IgD-negative memory B cell (primary cell): Measurements from ENCODE around the gene KCNK2. TPM values are rescaled to one million over a fixed set of nuclear protein-coding genes. Genes with fewer than 3 reads are reported as not detected.
"Not testable (repeated sequence)": the region's sequence is repeated elsewhere in the genome, so short reads cannot be mapped to it uniquely, and the experiment has no call there.

ENCODE experiments used
- H3K27ac Mint-ChIP-seq, 3 donors: one replicate each; pipeline ENCODE4 v1.8.0; 2020 to 2022; ENCODE audit warnings: mild to moderate bottlenecking in 3 of 3, mixed read lengths in 3 of 3, moderate library complexity in 1 of 3
- H3K27me3 Mint-ChIP-seq: one replicate; pipeline ENCODE4 v1.8.0; 2021; ENCODE audit warnings: mixed read lengths
- H3K36me3 Mint-ChIP-seq: one replicate; pipeline ENCODE4 v1.8.0; 2020; ENCODE audit warnings: mild to moderate bottlenecking, mixed read lengths
- H3K4me1 Mint-ChIP-seq, 3 donors: one replicate each; pipeline ENCODE4 v1.8.0; 2020 to 2022; ENCODE audit warnings: mixed read lengths in 3 of 3, mild to moderate bottlenecking in 1 of 3
- H3K4me3 Mint-ChIP-seq, 4 donors: one replicate each; pipeline ENCODE4 v1.8.0; 2020 to 2022; ENCODE audit warnings: mild to moderate bottlenecking in 4 of 4, mixed read lengths in 4 of 4, moderate library complexity in 3 of 4
- H3K9me3 Mint-ChIP-seq, 3 donors: one replicate each; pipeline ENCODE4 v1.8.0; 2020 to 2021; ENCODE audit warnings: mixed read lengths in 3 of 3, mild to moderate bottlenecking in 1 of 3
- polyA plus RNA-seq: library from polyadenylated mRNA; unstranded; fragments of 300-500 nt; fragmentation: Illumina TruSeq; gene quantifications from one replicate; pipeline ENCODE4 v1.2.3, GENCODE V29; 2021

KCNK2 gene
- polyA plus RNA-seq, 1 donor from 2014 or later: not detected

DNA sequence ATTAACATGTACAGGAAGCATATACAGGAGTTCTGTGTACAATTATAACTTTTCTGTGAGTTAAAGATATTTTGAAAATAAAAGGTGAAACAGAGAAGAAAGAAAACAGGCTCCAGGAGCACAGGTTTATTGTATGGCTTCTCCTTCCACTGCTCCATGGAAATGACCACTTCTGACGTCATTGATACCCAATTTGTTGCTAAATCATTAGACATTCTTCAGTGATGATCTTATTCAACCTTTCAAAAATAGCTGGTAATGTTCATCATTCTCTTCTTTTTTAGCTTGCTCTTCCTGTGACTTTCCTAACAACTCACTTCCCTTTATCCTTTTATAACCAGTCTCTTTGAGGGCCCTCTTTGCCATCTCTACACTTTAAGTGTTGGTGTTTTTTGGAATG is 77.8 kb downstream of the KCNK2 start:
- H3K9me3 Mint-ChIP-seq: peaks cover 4 to 21% (median 6%) of the 10 kb centered on the region in 3 donors
- H3K27me3 Mint-ChIP-seq: no peaks in the 10 kb centered on the region
- no peaks in the 10 kb centered on the region for H3K4me1 Mint-ChIP-seq
- H3K4me3 Mint-ChIP-seq: no peak overlapping the region
- H3K27ac Mint-ChIP-seq: no peak overlapping the region
- H3K36me3 Mint-ChIP-seq: no peaks in the 10 kb centered on the region

DNA sequence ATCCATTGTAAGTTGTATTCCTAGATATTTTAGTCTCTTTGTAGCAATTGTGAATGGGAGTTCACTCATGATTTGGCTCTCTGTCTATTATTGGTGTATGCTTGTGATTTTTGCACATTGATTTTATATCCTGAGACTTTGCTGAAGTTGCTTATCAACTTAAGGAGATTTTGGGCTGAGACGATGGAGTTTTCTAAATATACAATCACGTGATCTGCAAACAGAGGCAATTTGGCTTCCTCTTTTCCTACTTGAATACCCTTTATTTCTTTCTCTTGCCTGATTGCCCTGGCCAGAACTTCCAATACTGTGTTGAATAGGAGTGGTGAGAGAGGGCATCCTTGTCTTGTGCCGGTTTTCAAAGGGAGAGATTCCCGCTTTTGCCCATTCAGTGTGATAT is 80.6 kb downstream of the KCNK2 start:
- not testable (repeated sequence) for H3K4me3 Mint-ChIP-seq, H3K36me3 Mint-ChIP-seq, H3K27ac Mint-ChIP-seq, H3K27me3 Mint-ChIP-seq, H3K4me1 Mint-ChIP-seq
- H3K9me3 Mint-ChIP-seq: peaks cover 4 to 21% (median 4%) of the 10 kb centered on the region in 3 donors

DNA sequence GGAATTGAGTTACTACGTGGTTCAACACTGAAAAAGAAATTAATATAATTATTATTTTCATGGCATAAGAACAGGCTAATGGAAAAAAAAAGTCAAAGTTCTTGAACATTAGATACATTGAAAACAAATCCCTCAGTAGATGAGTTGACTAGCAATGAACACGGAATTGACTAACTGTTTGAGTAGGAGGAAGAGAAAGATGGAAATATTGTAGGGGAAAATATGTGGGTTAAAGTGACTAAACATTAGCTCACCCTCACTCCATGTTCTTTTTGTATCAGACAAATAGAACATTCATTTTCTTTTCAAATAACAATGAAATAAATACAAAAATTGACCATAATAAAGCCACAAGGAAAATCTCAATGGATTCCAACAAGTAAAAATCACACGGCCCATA is 84.3 kb downstream of the KCNK2 start:
- Mint-ChIP-seq H3K9me3 (peaks cover 0 to 19% (median 6%) of the 10 kb centered on the region in 3 donors), H3K27ac (no peak overlapping the region), H3K36me3 (no peaks in the 10 kb centered on the region), H3K4me1 (no peaks in the 10 kb centered on the region), H3K4me3 (no peak overlapping the region), H3K27me3 (no peaks in the 10 kb centered on the region)

DNA sequence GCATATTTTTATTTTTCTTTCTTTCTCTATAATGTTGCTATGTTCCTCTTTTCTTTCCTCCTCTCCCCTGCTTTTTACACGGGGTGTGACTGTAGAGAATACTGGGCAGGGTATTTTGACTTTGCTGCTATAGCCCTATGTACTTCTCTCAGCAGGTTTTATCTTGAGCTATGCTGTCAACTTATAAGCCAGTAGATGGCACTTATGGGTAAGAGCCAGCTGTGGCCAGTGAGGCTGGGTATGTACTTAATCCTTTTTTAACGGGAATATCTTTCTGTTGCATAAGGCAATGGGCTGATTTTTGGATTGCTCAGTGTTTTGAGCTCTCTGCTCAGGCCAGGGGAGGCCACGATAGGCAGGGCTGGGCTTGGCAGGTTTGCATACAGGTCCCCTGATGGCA is 99.0 kb downstream of the KCNK2 start:
- Mint-ChIP-seq H3K4me3 (no peak overlapping the region), H3K9me3 (peaks cover 0 to 11% (median 2%) of the 10 kb centered on the region in 3 donors), H3K36me3 (no peaks in the 10 kb centered on the region), H3K4me1 (no peaks in the 10 kb centered on the region), H3K27me3 (no peaks in the 10 kb centered on the region), H3K27ac (no peak overlapping the region)

DNA sequence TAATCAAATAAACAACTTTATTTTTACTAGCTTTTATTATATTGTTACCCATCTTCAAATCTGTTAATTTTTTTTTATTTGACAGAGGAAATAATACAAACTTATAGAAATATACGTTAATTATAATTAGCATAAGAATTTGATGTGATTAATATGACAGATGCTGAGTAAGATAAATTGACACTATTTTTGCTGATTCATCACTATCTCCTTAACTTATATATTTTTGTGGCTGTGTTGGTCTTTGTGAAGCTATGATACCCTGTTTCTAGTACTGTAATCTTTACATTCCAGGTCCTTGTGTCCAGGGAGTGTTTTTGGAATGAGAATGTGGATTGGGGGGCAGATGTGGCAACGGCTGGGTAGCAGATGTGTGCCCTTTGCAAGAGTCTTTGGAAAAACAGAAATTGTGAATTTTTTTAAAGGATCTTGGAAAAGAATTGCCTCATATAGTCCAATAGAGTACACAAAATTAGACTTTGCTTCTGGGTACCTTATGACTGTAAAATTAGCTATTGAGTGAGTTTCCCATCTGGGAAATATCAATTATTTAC is 102.6 kb downstream of the KCNK2 start:
- Mint-ChIP-seq H3K4me1 (no peaks in the 10 kb centered on the region), H3K4me3 (no peak overlapping the region), H3K36me3 (no peaks in the 10 kb centered on the region), H3K9me3 (peaks cover 0 to 7% (median 0%) of the 10 kb centered on the region in 3 donors), H3K27me3 (no peaks in the 10 kb centered on the region), H3K27ac (no peak overlapping the region)

DNA sequence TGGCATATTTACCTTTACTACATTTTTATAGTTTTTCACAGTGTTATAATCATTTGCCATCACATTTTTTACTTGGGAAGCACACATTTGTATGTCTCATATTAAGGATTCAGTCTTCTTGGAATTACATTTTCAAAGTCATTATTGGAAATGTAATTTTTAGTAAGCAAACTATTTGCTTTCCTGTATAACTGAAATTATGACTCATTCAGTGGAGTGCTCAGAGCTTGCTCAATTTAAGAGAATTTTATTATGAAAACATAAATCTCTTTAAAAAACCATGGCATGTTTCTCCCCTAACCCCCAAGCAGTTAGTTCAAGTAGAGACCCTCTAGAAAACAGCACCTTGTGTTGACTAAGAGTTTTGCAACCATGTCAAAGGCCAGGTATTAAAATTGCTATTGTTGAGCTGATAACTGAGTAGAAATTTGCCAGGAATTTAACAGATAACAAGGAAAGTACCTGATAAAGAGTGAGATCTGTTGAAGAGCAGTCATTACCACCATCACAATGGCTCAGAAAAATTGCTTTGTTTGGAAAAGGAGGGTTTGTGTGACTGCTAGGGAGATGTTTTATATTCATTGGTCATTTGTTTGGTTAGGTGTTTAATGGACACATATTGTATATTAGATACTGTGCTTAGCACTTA is 105.9 kb downstream of the KCNK2 start:
- Mint-ChIP-seq H3K4me3 (no peak overlapping the region), H3K27me3 (no peaks in the 10 kb centered on the region), H3K27ac (no peak overlapping the region), H3K4me1 (no peaks in the 10 kb centered on the region), H3K36me3 (no peaks in the 10 kb centered on the region), H3K9me3 (peaks cover 0 to 4% (median 1%) of the 10 kb centered on the region in 3 donors)

DNA sequence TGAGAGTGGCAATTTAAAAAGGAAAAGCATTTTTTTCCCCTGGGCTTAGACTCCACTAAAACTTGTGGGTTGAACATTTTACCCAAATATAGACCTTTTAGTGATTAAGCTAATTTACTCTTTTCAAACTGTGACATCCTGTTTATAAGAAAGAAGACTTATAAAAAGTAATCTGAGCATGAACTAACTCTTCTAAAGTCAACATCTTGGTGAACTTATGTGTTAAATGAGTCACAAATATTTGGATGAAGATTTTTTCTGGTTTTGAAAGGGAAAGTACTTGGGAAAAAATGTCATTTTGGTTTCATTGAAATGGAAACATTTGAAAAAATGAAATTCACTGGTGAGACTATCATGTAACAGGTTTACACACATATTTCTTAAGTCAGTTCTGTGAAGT is 109.8 kb downstream of the KCNK2 start:
- peaks cover 0 to 4% (median 1%) of the 10 kb centered on the region in 3 donors for H3K9me3 Mint-ChIP-seq
- H3K4me3 Mint-ChIP-seq: no peak overlapping the region
- H3K36me3 Mint-ChIP-seq: no peaks in the 10 kb centered on the region
- no peaks in the 10 kb centered on the region for H3K4me1 Mint-ChIP-seq
- no peaks in the 10 kb centered on the region for H3K27me3 Mint-ChIP-seq
- no peak overlapping the region for H3K27ac Mint-ChIP-seq

DNA sequence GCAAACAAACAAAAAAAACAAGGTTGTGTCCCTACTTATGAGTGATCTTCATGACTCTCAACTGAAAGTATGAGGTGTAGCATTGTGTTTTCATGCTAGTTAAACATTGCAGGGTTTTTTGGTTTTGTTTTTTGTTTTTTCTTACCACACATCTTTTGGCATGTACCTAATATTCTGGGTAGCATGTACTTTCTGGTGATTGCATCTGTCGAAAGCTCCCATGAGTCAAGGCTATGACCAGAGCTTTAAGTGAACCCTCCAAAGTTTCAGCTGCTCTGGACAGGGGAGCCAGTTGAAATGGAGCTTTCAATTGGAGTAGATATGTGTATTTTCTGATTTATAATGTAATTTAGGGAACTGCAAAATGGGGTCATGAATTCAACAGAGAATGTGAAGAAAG is 115.5 kb downstream of the KCNK2 start:
- H3K36me3 Mint-ChIP-seq: no peaks in the 10 kb centered on the region
- H3K27ac Mint-ChIP-seq: no peak overlapping the region
- no peaks in the 10 kb centered on the region for H3K4me1 Mint-ChIP-seq
- peaks cover 0 to 8% (median 1%) of the 10 kb centered on the region in 3 donors for H3K9me3 Mint-ChIP-seq
- H3K27me3 Mint-ChIP-seq: no peaks in the 10 kb centered on the region
- no peak overlapping the region for H3K4me3 Mint-ChIP-seq

DNA sequence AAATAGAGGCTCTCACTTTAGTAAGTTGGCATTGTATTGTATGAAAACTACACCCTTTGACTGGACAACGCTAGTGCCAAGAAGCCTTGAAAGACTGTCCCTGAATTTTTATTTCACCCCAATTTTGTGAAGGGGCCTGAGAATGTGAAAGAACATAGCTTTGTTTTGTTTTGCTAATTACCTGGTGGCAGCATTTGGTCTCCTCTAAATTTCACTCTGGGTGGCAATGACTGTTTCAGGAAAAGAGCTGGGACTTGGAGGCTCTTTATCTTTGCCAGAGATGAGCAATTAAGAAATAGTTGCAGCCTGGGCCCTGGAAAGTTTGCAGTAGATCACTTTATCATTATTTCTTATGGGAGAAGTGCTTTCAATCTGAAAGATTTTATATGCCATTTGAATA is 117.6 kb downstream of the KCNK2 start:
- H3K27me3 Mint-ChIP-seq: no peaks in the 10 kb centered on the region
- H3K36me3 Mint-ChIP-seq: no peaks in the 10 kb centered on the region
- H3K4me3 Mint-ChIP-seq: no peak overlapping the region
- H3K9me3 Mint-ChIP-seq: peaks cover 0 to 11% (median 0%) of the 10 kb centered on the region in 3 donors
- no peak overlapping the region for H3K27ac Mint-ChIP-seq
- no peaks in the 10 kb centered on the region for H3K4me1 Mint-ChIP-seq

DNA sequence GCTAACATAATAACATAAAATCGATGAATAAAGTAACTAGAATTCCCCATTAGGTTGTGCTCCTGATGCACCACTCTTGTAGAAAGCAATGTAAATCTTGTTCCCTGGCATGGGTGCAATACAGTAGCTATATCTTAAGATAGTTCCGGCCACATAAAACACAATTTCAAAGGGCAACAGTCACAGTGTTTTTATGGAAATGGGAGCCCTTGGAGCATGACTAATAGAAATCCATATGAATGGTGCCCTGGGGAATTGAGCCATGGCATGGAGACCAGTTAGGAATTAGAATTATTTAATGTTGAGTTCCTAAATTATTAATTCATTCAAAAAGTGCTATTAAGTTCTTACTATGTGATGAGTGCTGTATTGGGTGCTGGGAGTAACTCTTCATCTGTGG is 118.7 kb downstream of the KCNK2 start:
- H3K4me1 Mint-ChIP-seq: no peaks in the 10 kb centered on the region

DNA sequence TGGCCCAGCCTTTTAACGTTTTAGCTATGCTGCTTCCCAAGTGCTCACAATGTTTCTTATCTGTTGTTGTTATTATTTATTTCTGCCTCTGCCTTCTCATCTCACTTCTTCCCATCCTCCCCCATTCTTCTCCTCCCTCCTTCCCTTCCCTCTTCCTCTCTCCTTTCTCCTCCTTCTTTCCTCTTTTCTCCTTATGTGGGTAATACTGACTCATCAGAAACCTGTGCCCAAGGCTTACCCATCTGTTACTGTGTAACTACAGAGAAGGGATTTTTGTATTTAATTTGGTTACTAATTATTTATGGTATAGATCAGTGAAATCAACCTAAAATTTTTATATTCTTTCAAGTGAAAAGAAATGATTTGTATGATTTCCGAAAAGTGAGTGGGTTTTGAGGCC is 120.3 kb downstream of the KCNK2 start:
- H3K4me3 Mint-ChIP-seq: no peak overlapping the region
- H3K4me1 Mint-ChIP-seq: no peaks in the 10 kb centered on the region
- peaks cover 0 to 11% (median 0%) of the 10 kb centered on the region in 3 donors for H3K9me3 Mint-ChIP-seq
- no peaks in the 10 kb centered on the region for H3K36me3 Mint-ChIP-seq
- H3K27me3 Mint-ChIP-seq: no peaks in the 10 kb centered on the region
- H3K27ac Mint-ChIP-seq: no peak overlapping the region

More for the DNA sequence above, 118.7 kb downstream of the KCNK2 start:
- no peak overlapping the region for H3K4me3 Mint-ChIP-seq
- peaks cover 0 to 11% (median 0%) of the 10 kb centered on the region in 3 donors for H3K9me3 Mint-ChIP-seq
- no peaks in the 10 kb centered on the region for H3K27me3 Mint-ChIP-seq
- no peaks in the 10 kb centered on the region for H3K36me3 Mint-ChIP-seq
- H3K27ac Mint-ChIP-seq: no peak overlapping the region

DNA sequence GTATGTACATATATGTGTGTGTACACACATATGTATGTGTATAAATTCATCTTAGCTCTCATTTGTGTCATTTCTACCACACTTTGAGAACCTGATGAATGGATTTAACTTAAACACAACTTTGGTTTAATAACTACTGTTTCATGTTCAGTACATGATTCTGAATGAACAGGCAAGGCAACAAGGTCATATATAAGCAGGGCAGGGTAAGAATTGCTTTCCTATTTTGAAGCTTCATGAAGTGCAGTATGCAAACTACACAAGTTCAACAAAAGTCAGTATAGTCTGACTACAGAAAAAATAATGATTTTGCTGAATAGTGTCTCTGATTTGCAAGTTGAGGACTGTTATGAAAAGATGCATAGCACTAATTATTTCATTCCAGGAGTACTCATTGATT is 127.6 kb downstream of the KCNK2 start:
- Mint-ChIP-seq H3K27ac (no peak overlapping the region), H3K9me3 (peaks cover 0 to 2% (median 0%) of the 10 kb centered on the region in 3 donors), H3K27me3 (no peaks in the 10 kb centered on the region), H3K4me3 (no peak overlapping the region), H3K36me3 (no peaks in the 10 kb centered on the region), H3K4me1 (no peaks in the 10 kb centered on the region)

DNA sequence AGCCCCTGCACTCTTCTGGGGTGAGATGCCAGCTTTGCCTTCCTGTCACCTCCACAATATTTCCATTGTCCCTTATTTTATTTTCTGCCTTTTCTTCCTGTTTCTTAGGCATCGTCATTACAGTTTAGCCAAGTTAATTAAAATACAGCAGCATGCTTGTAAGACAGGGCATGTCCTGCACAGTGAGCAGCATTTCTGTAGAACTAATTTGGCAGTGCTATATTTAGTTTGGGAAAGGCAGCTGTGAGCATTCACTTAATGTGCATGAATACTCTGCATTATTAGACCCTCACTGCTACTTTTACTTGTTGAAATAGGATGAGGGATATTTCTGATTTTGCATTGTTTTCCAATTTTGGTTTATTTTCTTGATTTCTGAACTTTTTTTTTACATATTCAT is 133.3 kb downstream of the KCNK2 start:
- Mint-ChIP-seq H3K9me3 (peaks cover 0 to 2% (median 0%) of the 10 kb centered on the region in 3 donors), H3K36me3 (no peaks in the 10 kb centered on the region), H3K27ac (no peak overlapping the region), H3K27me3 (no peaks in the 10 kb centered on the region), H3K4me1 (no peaks in the 10 kb centered on the region), H3K4me3 (no peak overlapping the region)

DNA sequence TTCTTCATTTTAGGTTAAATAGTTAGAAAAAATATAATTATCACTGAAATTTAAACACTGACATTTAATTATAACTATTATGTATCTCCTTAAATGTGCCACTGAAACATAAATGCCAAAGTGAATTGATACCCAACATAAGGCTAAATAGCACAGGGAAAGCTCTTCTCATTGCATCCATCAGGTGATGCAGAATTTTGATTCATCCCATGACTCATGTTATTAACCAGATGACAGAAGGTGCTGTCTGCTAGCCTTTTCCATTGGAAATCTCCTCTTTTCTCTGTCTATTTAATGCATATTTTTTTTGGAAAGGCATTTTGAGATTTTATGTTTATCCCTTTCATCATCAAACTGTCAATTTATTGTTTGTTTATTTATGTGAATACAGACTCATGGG is 136.8 kb downstream of the KCNK2 start:
- Mint-ChIP-seq H3K4me1 (no peaks in the 10 kb centered on the region), H3K9me3 (peaks cover 0 to 2% (median 0%) of the 10 kb centered on the region in 3 donors), H3K4me3 (no peak overlapping the region)

DNA sequence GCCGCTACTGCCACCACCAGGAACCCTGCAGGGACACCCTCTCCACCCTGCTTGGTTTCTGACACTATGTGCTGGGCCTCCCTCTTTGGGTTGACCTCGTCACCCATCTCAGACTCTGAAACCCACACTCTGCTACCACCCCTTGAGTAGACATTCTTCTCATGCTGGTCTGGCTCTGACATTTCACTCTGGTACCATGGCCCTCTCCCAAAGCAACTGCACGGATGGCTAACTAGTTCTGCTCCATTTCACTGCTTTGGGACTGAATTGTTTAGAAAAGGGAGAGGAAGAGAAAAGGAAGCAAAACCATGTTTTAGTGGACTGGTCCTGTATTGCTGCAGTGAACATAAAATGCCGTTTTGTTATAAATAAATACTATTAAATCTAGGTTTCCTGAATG is 137.8 kb downstream of the KCNK2 start:
- Mint-ChIP-seq H3K4me3 (no peak overlapping the region), H3K27me3 (no peaks in the 10 kb centered on the region), H3K27ac (no peak overlapping the region), H3K36me3 (no peaks in the 10 kb centered on the region), H3K4me1 (no peaks in the 10 kb centered on the region), H3K9me3 (peaks cover 0 to 2% (median 0%) of the 10 kb centered on the region in 3 donors)

More for the DNA sequence above, 136.8 kb downstream of the KCNK2 start:
- no peaks in the 10 kb centered on the region for H3K36me3 Mint-ChIP-seq
- H3K27ac Mint-ChIP-seq: no peak overlapping the region
- no peaks in the 10 kb centered on the region for H3K27me3 Mint-ChIP-seq

DNA sequence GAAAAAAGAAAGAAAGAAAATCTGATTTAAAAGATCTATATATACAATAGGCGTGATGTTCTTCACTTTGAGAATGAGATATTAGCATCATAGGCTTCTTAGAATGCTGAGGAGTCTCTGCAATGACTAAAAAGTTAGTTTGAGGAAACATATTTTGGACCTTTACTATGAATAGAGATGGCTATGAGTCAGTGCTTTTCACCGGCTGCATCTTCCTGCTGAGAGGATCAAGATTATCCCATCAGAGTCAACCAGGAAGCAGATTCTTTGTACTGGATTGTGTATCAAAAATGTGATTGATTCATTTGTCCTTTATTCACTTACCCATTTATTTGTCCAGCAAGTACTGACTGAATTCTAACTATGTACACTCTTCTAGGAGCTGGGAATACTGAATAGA is 144.2 kb downstream of the KCNK2 start:
- no peaks in the 10 kb centered on the region for H3K36me3 Mint-ChIP-seq
- H3K4me3 Mint-ChIP-seq: no peak overlapping the region
- H3K9me3 Mint-ChIP-seq: peaks cover 0 to 1% (median 0%) of the 10 kb centered on the region in 3 donors
- H3K27ac Mint-ChIP-seq: no peak overlapping the region
- H3K27me3 Mint-ChIP-seq: no peaks in the 10 kb centered on the region
- no peaks in the 10 kb centered on the region for H3K4me1 Mint-ChIP-seq
